ENCODE data around the gene SWSAP1.

The SWSAP1 gene

DNA sequence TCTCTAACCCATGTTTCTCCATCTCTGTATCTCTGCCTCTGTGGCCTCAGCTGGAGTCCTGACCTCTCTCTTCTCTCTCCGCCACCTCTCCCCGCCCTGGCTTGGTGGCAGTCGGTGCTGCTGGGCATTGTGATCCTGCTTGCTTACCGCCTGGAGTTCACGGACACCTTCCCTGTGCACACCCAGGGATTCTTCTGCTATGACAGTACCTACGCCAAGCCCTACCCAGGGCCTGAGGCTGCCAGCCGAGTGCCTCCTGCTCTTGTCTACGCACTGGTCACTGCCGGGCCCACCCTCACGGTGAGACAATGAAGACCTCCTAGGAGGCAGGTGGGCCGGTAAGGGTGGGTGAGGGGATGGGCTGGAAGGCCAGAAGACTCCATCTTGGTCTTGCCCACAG is 15.0 kb upstream of the SWSAP1 start:
- no peaks in the 10 kb centered on the region for H3K27me3 ChIP-seq (ENCODE audit: insufficient read depth, low read length, poor library complexity, severe bottlenecking)
- no peak overlapping the region for H2AFZ ChIP-seq (ENCODE audit: low read length)
- no peaks in the 10 kb centered on the region for H3K79me2 ChIP-seq (ENCODE audit: insufficient read depth, low read length)
- H3K9me2 ChIP-seq (replicated peaks; ENCODE audit: low read depth, low read length), result no peaks in the 10 kb centered on the region
- TF ChIP-seq, protein P1, sequence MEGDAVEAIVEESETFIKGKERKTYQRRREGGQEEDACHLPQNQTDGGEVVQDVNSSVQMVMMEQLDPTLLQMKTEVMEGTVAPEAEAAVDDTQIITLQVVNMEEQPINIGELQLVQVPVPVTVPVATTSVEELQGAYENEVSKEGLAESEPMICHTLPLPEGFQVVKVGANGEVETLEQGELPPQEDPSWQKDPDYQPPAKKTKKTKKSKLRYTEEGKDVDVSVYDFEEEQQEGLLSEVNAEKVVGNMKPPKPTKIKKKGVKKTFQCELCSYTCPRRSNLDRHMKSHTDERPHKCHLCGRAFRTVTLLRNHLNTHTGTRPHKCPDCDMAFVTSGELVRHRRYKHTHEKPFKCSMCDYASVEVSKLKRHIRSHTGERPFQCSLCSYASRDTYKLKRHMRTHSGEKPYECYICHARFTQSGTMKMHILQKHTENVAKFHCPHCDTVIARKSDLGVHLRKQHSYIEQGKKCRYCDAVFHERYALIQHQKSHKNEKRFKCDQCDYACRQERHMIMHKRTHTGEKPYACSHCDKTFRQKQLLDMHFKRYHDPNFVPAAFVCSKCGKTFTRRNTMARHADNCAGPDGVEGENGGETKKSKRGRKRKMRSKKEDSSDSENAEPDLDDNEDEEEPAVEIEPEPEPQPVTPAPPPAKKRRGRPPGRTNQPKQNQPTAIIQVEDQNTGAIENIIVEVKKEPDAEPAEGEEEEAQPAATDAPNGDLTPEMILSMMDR (conservative IDR thresholded peaks at IDR 0.05; ENCODE audit: low read length), result no peak
- no peak for TF ChIP-seq EZH2phosphoT487 (IDR thresholded peaks at IDR 0.05; ENCODE audit: borderline replicate concordance)
- no peak overlapping the region for H3K4me3 ChIP-seq (ENCODE audit: low read length, poor library complexity, severe bottlenecking)
- no peaks in the 10 kb centered on the region for H3F3A ChIP-seq (ENCODE audit: low read depth)
- H3K4me1 ChIP-seq (ENCODE audit: insufficient read depth, low read length, poor library complexity, severe bottlenecking), result no peaks in the 10 kb centered on the region
- H3K36me3 ChIP-seq (ENCODE audit: insufficient read depth, low read length), result no peaks in the 10 kb centered on the region
- H3K9me3 ChIP-seq (ENCODE audit: insufficient read depth, low read depth, low read length), result no peaks in the 10 kb centered on the region
- H3K9ac ChIP-seq (ENCODE audit: low read depth, low read length, poor library complexity, severe bottlenecking), result no peak overlapping the region
- H4K20me1 ChIP-seq (ENCODE audit: insufficient read depth, low read length, poor library complexity, severe bottlenecking), result no peaks in the 10 kb centered on the region
- no peak overlapping the region for H3K4me2 ChIP-seq (ENCODE audit: low read depth, low read length, poor library complexity, severe bottlenecking)

DNA sequence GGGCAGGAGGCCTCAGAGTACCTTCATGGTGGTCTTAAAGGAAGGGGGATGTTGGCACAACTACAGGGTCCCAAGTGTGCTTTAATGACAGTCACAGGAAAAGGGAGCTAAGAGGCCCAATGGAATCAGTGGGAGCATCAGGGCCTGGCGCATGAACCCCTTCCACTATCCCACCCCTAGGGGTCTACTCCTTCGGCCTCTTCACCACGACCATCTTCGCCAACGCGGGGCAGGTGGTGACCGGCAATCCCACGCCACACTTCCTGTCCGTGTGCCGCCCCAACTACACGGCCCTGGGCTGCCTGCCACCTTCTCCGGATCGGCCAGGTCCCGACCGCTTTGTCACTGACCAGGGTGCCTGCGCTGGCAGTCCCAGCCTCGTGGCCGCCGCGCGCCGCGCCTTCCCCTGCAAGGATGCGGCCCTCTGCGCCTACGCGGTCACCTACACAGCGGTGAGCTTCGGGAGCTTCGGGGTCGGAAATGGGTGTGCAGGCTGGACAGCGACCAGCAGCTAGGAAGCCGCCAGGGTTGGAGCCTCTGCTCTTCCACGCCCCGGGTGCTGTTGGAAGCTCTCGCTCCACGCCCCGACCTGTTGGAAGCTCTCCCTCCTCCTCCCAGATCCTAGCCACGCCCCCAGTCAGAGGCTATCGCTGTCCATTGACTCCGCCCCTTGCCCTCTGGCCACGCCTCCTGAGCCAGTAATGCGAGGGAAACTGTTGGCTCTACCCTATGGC is 13.3 kb upstream of the SWSAP1 start:
- H3K9ac ChIP-seq (ENCODE audit: low read depth, low read length, poor library complexity, severe bottlenecking), result no peak overlapping the region
- H3K4me3 ChIP-seq (ENCODE audit: low read length, poor library complexity, severe bottlenecking), result no peak overlapping the region
- no peaks in the 10 kb centered on the region for H3K9me3 ChIP-seq (ENCODE audit: insufficient read depth, low read depth, low read length)
- TF ChIP-seq, protein P1 (conservative IDR thresholded peaks at IDR 0.05; ENCODE audit: low read length), result no peak
- H3K4me1 ChIP-seq (ENCODE audit: insufficient read depth, low read length, poor library complexity, severe bottlenecking), result no peaks in the 10 kb centered on the region
- H3K79me2 ChIP-seq (ENCODE audit: insufficient read depth, low read length), result no peaks in the 10 kb centered on the region
- no peaks in the 10 kb centered on the region for H3K36me3 ChIP-seq (ENCODE audit: insufficient read depth, low read length)
- H4K20me1 ChIP-seq (ENCODE audit: insufficient read depth, low read length, poor library complexity, severe bottlenecking), result no peaks in the 10 kb centered on the region
- H2AFZ ChIP-seq (ENCODE audit: low read length), result no peak overlapping the region
- H3K27me3 ChIP-seq (ENCODE audit: insufficient read depth, low read length, poor library complexity, severe bottlenecking), result no peaks in the 10 kb centered on the region
- no peaks in the 10 kb centered on the region for H3F3A ChIP-seq (ENCODE audit: low read depth)
- H3K4me2 ChIP-seq (ENCODE audit: low read depth, low read length, poor library complexity, severe bottlenecking), result no peak overlapping the region
- H3K9me2 ChIP-seq (replicated peaks; ENCODE audit: low read depth, low read length), result no peaks in the 10 kb centered on the region

DNA sequence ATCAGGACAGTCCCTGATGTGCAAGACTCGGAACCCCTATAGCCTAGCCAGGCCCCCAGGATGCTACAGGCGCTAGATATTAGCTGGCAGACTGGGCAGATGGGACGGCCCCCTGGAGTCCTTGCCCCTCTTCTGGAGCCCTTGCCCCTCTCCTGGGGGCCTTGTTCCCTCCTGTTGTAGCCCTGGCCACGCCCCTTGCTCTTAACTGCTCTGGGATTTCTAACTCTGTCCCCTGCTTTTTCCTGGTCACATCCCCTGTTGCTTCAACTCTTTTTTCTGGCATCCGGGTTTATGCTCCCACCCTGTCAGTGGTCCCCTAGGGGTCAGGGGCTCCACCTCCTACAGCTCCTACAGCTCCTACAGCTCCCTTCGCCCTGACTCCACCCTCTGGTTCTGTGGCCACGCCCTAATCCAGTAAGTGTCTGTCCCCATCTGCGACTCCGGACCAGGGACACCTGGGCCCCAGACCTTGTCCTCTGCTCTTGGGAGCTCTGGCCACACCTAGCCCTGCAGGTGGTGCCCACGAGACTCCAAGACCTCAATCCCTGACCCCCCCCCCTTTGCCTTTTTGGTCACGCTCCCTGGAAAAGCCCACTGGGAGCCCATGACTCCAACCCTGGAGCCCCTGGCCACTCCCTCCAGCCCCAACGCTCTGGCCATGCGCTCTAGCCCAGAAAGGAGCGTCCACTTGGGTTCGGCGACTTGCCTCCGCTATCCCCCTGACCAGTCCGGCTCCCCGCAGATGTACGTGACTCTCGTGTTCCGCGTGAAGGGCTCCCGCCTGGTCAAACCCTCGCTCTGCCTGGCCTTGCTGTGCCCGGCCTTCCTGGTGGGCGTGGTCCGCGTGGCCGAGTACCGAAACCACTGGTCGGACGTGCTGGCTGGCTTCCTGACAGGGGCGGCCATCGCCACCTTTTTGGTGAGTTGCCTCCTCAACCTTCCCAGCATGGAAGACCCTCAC is 12.4 kb upstream of the SWSAP1 start:
- Histone ChIP-seq H4K20me1 (ENCODE audit: insufficient read depth, low read length, poor library complexity, severe bottlenecking) (no peaks in the 10 kb centered on the region), H3K9ac (ENCODE audit: low read depth, low read length, poor library complexity, severe bottlenecking) (no peak overlapping the region), H3K4me3 (ENCODE audit: low read length, poor library complexity, severe bottlenecking) (no peak overlapping the region), H3K79me2 (ENCODE audit: insufficient read depth, low read length) (no peaks in the 10 kb centered on the region), H3K27me3 (ENCODE audit: insufficient read depth, low read length, poor library complexity, severe bottlenecking) (no peaks in the 10 kb centered on the region), H3F3A (ENCODE audit: low read depth) (no peaks in the 10 kb centered on the region), H3K4me2 (ENCODE audit: low read depth, low read length, poor library complexity, severe bottlenecking) (no peak overlapping the region), H3K9me2 (replicated peaks; ENCODE audit: low read depth, low read length) (no peaks in the 10 kb centered on the region), H3K9me3 (ENCODE audit: insufficient read depth, low read depth, low read length) (no peaks in the 10 kb centered on the region), H3K4me1 (ENCODE audit: insufficient read depth, low read length, poor library complexity, severe bottlenecking) (no peaks in the 10 kb centered on the region), H2AFZ (ENCODE audit: low read length) (no peak overlapping the region), H3K36me3 (ENCODE audit: insufficient read depth, low read length) (no peaks in the 10 kb centered on the region)
- TF ChIP-seq, protein P1 (conservative IDR thresholded peaks at IDR 0.05; ENCODE audit: low read length), result no peak
- no peak for TF ChIP-seq EZH2phosphoT487 (IDR thresholded peaks at IDR 0.05; ENCODE audit: borderline replicate concordance)

Measured in Loucy (cell line).